MCF 10A (cell line): Measurements from ENCODE around the gene FAM3D. TPM values are rescaled to one million over a fixed set of nuclear protein-coding genes. Genes with fewer than 3 reads are reported as not detected.

ENCODE experiments used
- BruUV-seq: library from RNA; stranded (reverse); fragments of 400-500 nt; replicated peaks from 2 replicates; lab custom pipeline; 2021; lab: Mats Ljungman, UMichigan
- CTCF ChIA-PET: fragments of 300-600 bp; sonication (Branson Sonifier 250); formaldehyde crosslinking; extraction: SDS; loops from one replicate; lab custom pipeline; 2021; ENCODE audit warnings: antibody characterized with exemption, inconsistent platforms; lab: Yijun Ruan, JAX
- POLR2A ChIA-PET: fragments of 300-600, 350-650 bp; sonication (Branson Sonifier 250); formaldehyde crosslinking; extraction: SDS; loops from one replicate; lab custom pipeline; 2020; ENCODE audit warnings: antibody characterized with exemption, inconsistent platforms; lab: Yijun Ruan, JAX
- DNase-seq: peaks from one replicate; pipeline ENCODE4 v3.0.0-alpha.2; 2018; ENCODE audit not compliant: unreplicated experiment
- H3K27ac Mint-ChIP-seq: one replicate; pipeline ENCODE4 v1.8.0; 2022; ENCODE audit warnings: mild to moderate bottlenecking, low read depth, mixed read lengths; ENCODE audit not compliant: unreplicated experiment
- H3K27me3 Mint-ChIP-seq: one replicate; pipeline ENCODE4 v1.8.0; 2022; ENCODE audit warnings: mixed read lengths; ENCODE audit not compliant: insufficient read depth, unreplicated experiment
- H3K36me3 Mint-ChIP-seq: one replicate; pipeline ENCODE4 v1.8.0; 2022; ENCODE audit warnings: mild to moderate bottlenecking, moderate library complexity, mixed read lengths; ENCODE audit not compliant: insufficient read depth, unreplicated experiment
- H3K4me1 Mint-ChIP-seq: one replicate; pipeline ENCODE4 v1.8.0; 2022; ENCODE audit warnings: mixed read lengths; ENCODE audit not compliant: insufficient read depth, unreplicated experiment
- H3K4me3 Mint-ChIP-seq: one replicate; pipeline ENCODE4 v1.8.0; 2022; ENCODE audit warnings: mild to moderate bottlenecking, moderate library complexity, mixed read lengths; ENCODE audit not compliant: unreplicated experiment
- H3K9me3 Mint-ChIP-seq: one replicate; pipeline ENCODE4 v1.8.0; 2022; ENCODE audit warnings: mixed read lengths; ENCODE audit not compliant: unreplicated experiment
- CTCF ChIP-seq: fragments of 200-600 bp; IDR thresholded peaks from one replicate; pipeline ENCODE4 v1.8.0; 2022; ENCODE audit warnings: antibody characterized with exemption, mild to moderate bottlenecking; ENCODE audit not compliant: unreplicated experiment
- intact Hi-C: fragments of 100-400 bp; cut with micrococcal nuclease; formaldehyde crosslinking; loops from 2 replicates; pipeline ENCODE4 v1.14.1; 2022
- total RNA-seq: library from RNA; stranded (reverse); gene quantifications from 2 replicates; pipeline ENCODE4 v1.2.3, GENCODE V29; 2022

The FAM3D gene
- total RNA-seq, 1 experiment from 2014 or later, result not detected

- Mint-ChIP-seq H3K4me1 (peaks cover 5% of the 10 kb centered on the region), H3K27me3 (no peaks in the 10 kb centered on the region), H3K4me3 (no peak overlapping the region), H3K27ac (no peak overlapping the region), H3K36me3 (no peaks in the 10 kb centered on the region), H3K9me3 (no peaks in the 10 kb centered on the region)
- DNase-seq, result peak; percentile 75
- CTCF ChIA-PET, result interaction anchor here (0.6 to 14.9 kb wide), 46 partner anchors 9 to 1824 kb away, joined by 3 to 358 read pairs (median 4); partner anchors contain the start of genes FAM107A, FAM3D, HTD2 and KCTD6
- BruUV-seq, result no TSS peak
- POLR2A ChIA-PET, result interaction anchor here (0.7 to 1.2 kb wide), 5 partner anchors 8 to 323 kb away, joined by 3 to 4 read pairs (median 3); partner anchors contain the start of genes HTD2 and KCTD6
- TF ChIP-seq CTCF, result peak; percentile 94
- intact Hi-C loops, result loop anchor here (1.0 to 2.0 kb wide), 5 partner anchors 62 to 323 kb away; partner anchors contain the start of genes HTD2, PDHB and RPP14
Observed at GRCh38 chr3:58630076-58630709, 36.4 kb downstream of the FAM3D start.

- Mint-ChIP-seq H3K27me3 (no peaks in the 10 kb centered on the region), H3K9me3 (no peaks in the 10 kb centered on the region), H3K4me3 (no peak overlapping the region), H3K4me1 (peaks cover 5% of the 10 kb centered on the region), H3K27ac (no peak overlapping the region), H3K36me3 (no peaks in the 10 kb centered on the region)
- intact Hi-C loops, result loop anchor here (1.0 to 2.0 kb wide), 5 partner anchors 61 to 323 kb away; partner anchors contain the start of genes HTD2, PDHB and RPP14
- BruUV-seq, result no TSS peak
- DNase-seq, result no peak
- ChIA-PET POLR2A (interaction anchor here (0.7 to 1.2 kb wide), 3 partner anchors 138 to 323 kb away, joined by 3 to 4 read pairs (median 3); partner anchors contain the start of genes HTD2 and KCTD6), CTCF (interaction anchor here (0.6 to 14.9 kb wide), 31 partner anchors 8 to 1824 kb away, joined by 3 to 358 read pairs (median 5); partner anchors contain the start of genes FAM107A, HTD2, KCTD6 and RPP14)
- no peak for TF ChIP-seq CTCF
Observed at GRCh38 chr3:58629629-58630028, 36.9 kb downstream of the FAM3D start.

- CTCF ChIA-PET, result interaction anchor here (0.6 to 14.9 kb wide), 11 partner anchors 10 to 1210 kb away, joined by 3 to 358 read pairs (median 11); partner anchors contain the start of genes FAM107A and KCTD6
Observed at GRCh38 chr3:58628823-58629562, 37.6 kb downstream of the FAM3D start.

More at GRCh38 chr3:58628823-58629562, 37.6 kb downstream of the FAM3D start:
- Mint-ChIP-seq H3K9me3 (no peaks in the 10 kb centered on the region), H3K4me3 (no peak overlapping the region), H3K4me1 (peaks cover 5% of the 10 kb centered on the region), H3K27me3 (no peaks in the 10 kb centered on the region), H3K27ac (no peak overlapping the region), H3K36me3 (no peaks in the 10 kb centered on the region)
- BruUV-seq, result no TSS peak
- TF ChIP-seq CTCF, result no peak
- no peak for DNase-seq
- POLR2A ChIA-PET, result interaction anchor here (0.7 kb wide), 1 partner anchor 59 kb away, joined by 4 read pairs; no protein-coding TSS in a partner anchor
- intact Hi-C loops, result no loop called here
